GM19023 (cell line): ENCODE measurements around the gene PLA2G6.
"Not testable (repeated sequence)": the region's sequence is repeated elsewhere in the genome, so short reads cannot be mapped to it uniquely, and the experiment has no call there.

Experiments
- ATAC-seq: cut with Tn5 transposase; IDR thresholded peaks from one replicate; pipeline ENCODE4 v1.9.1; 2021; ENCODE audit warnings: mild to moderate bottlenecking, moderate library complexity; ENCODE audit not compliant: unreplicated experiment

PLA2G6 gene

GRCh38 chr22:38089474-38089851, 92.2 kb downstream of the PLA2G6 start:
- ATAC-seq: no peak

GRCh38 chr22:38088629-38089473, 92.8 kb downstream of the PLA2G6 start:
- ATAC-seq: no peak

- ATAC-seq: no peak
Observed at GRCh38 chr22:38087855-38088254, 93.8 kb downstream of the PLA2G6 start.

GRCh38 chr22:38086942-38087341, 94.7 kb downstream of the PLA2G6 start:
- no peak for ATAC-seq

- no peak for ATAC-seq
Observed at GRCh38 chr22:38086001-38086845, 95.4 kb downstream of the PLA2G6 start.

- no peak for ATAC-seq
Observed at GRCh38 chr22:38085501-38085900, 96.1 kb downstream of the PLA2G6 start.

- no peak for ATAC-seq
Observed at GRCh38 chr22:38085056-38085455, 96.6 kb downstream of the PLA2G6 start.

- ATAC-seq: no peak
Observed at GRCh38 chr22:38083931-38084631, 97.5 kb downstream of the PLA2G6 start, which contains the start of gene SLC16A8. TSS of gene SLC16A8 (minus strand) at chr22:38084184. CDS start at chr22:38082873, 1,311 bp downstream.

- ATAC-seq: no peak
Observed at GRCh38 chr22:38082986-38083710, 98.5 kb downstream of the PLA2G6 start.

- ATAC-seq: no peak
Observed at GRCh38 chr22:38081941-38082828, 99.4 kb downstream of the PLA2G6 start.

- no peak for ATAC-seq
Observed at GRCh38 chr22:38081636-38081940, 100.0 kb downstream of the PLA2G6 start.

GRCh38 chr22:38080850-38081635, 100.6 kb downstream of the PLA2G6 start:
- ATAC-seq: no peak

- ATAC-seq: no peak
Observed at GRCh38 chr22:38080474-38080849, 101.2 kb downstream of the PLA2G6 start.

- no peak for ATAC-seq
Observed at GRCh38 chr22:38079804-38080203, 101.8 kb downstream of the PLA2G6 start.

- ATAC-seq: not testable (repeated sequence)
Observed at GRCh38 chr22:38079208-38079607, 102.4 kb downstream of the PLA2G6 start.

GRCh38 chr22:38078046-38078840, 103.4 kb downstream of the PLA2G6 start:
- ATAC-seq: no peak

GRCh38 chr22:38077595-38077994, 104.0 kb downstream of the PLA2G6 start:
- no peak for ATAC-seq

- ATAC-seq: no peak
Observed at GRCh38 chr22:38077096-38077495, 104.5 kb downstream of the PLA2G6 start.
